CD14-positive monocyte (primary cell): ENCODE results near the gene ARVCF. TPM values are rescaled to one million over a fixed set of nuclear protein-coding genes. Genes with fewer than 3 reads are reported as not detected.

ENCODE experiments used
- DNase-seq, 3 donors: peaks; one replicate each; pipeline ENCODE4 v3.0.0-alpha.2; 2011 to 2022
- H2AFZ ChIP-seq: 2 replicates; pipeline ENCODE4 v1.6.0; 2012; ENCODE audit warnings: mild to moderate bottlenecking, low read depth, low read length, inconsistent platforms; ENCODE audit not compliant: insufficient read depth, poor library complexity, severe bottlenecking
- H3K27ac ChIP-seq, 2 donors: 1 replicate in 1 of 2; 2 replicates in 1 of 2; pipeline ENCODE4 v1.5.1; 2012 to 2013; ENCODE audit warnings: low read length in 2 of 2, control low read depth in 1 of 2, inconsistent platforms in 1 of 2, low read depth in 1 of 2, mild to moderate bottlenecking in 1 of 2
- H3K27me3 ChIP-seq, 2 donors: one replicate each; pipeline versions ENCODE4 v1.6.0 to v1.6.1; 2011 to 2013; ENCODE audit warnings: low read length in 2 of 2; ENCODE audit not compliant: control insufficient read depth in 2 of 2, insufficient read depth in 2 of 2
- H3K36me3 ChIP-seq, 2 donors: replicated peaks in 1 of 2; 1 replicate in 1 of 2; 2 replicates in 1 of 2; pipeline versions ENCODE4 v1.5.1 to v1.6.1; 2012 to 2013; ENCODE audit warnings: low read length in 2 of 2, control low read depth in 1 of 2, inconsistent platforms in 1 of 2, mild to moderate bottlenecking in 1 of 2; ENCODE audit not compliant: insufficient read depth in 2 of 2, control insufficient read depth in 1 of 2
- H3K4me1 ChIP-seq, 2 donors: 1 replicate in 1 of 2; 2 replicates in 1 of 2; pipeline versions ENCODE4 v1.5.1 to v1.6.1; 2012 to 2013; ENCODE audit warnings: low read length in 2 of 2, control low read depth in 1 of 2, inconsistent platforms in 1 of 2, mild to moderate bottlenecking in 1 of 2, moderate library complexity in 1 of 2; ENCODE audit not compliant: insufficient read depth in 2 of 2, control insufficient read depth in 1 of 2
- H3K4me2 ChIP-seq: replicated peaks from 2 replicates; pipeline ENCODE3; 2012; ENCODE audit warnings: low read length, moderate library complexity, mild to moderate bottlenecking; ENCODE audit not compliant: poor library complexity, severe bottlenecking; ENCODE audit errors: extremely low read depth
- H3K4me3 ChIP-seq, 3 experiments: fragments of 200-600 bp in 1 of 3; sonication (generic) in 1 of 3; replicated peaks in 1 of 3; 1 replicate in 2 of 3; 2 replicates in 1 of 3; pipeline ENCODE4 v1.5.1; 2011 to 2013; ENCODE audit warnings: low read length in 3 of 3, mild to moderate bottlenecking in 3 of 3, control low read depth in 2 of 3, low read depth in 2 of 3, inconsistent platforms in 1 of 3, moderate library complexity in 1 of 3
- H3K79me2 ChIP-seq: 2 replicates; pipeline ENCODE4 v1.6.0; 2012; ENCODE audit warnings: mild to moderate bottlenecking, control low read depth, inconsistent platforms, low read length, moderate library complexity; ENCODE audit not compliant: insufficient read depth
- H3K9ac ChIP-seq: 2 replicates; pipeline ENCODE4 v1.6.0; 2017; ENCODE audit warnings: low read length, mild to moderate bottlenecking; ENCODE audit not compliant: insufficient read depth, poor library complexity, severe bottlenecking
- H3K9me3 ChIP-seq, 2 donors: replicated peaks in 1 of 2; 1 replicate in 1 of 2; 2 replicates in 1 of 2; pipeline versions ENCODE4 v1.5.1 to v1.6.1; 2012 to 2013; ENCODE audit warnings: low read length in 2 of 2, control low read depth in 1 of 2; ENCODE audit not compliant: control insufficient read depth in 1 of 2, insufficient read depth in 1 of 2
- H4K20me1 ChIP-seq: 2 replicates; pipeline ENCODE4 v1.6.0; 2012; ENCODE audit warnings: mild to moderate bottlenecking, low read length, control low read depth, moderate library complexity; ENCODE audit not compliant: insufficient read depth
- H3K27ac Mint-ChIP-seq, 7 donors: one replicate each; pipeline ENCODE4 v1.8.0; 2020; ENCODE audit warnings: mild to moderate bottlenecking in 7 of 7, mixed read lengths in 7 of 7, moderate library complexity in 6 of 7, inconsistent platforms in 2 of 7
- H3K27me3 Mint-ChIP-seq, 3 donors: one replicate each; pipeline ENCODE4 v1.8.0; 2021 to 2022; ENCODE audit warnings: low read depth in 3 of 3, mild to moderate bottlenecking in 3 of 3, mixed read lengths in 3 of 3, moderate library complexity in 3 of 3, inconsistent platforms in 1 of 3
- H3K36me3 Mint-ChIP-seq, 2 donors: one replicate each; pipeline ENCODE4 v1.8.0; 2020; ENCODE audit warnings: mixed read lengths in 2 of 2, inconsistent platforms in 1 of 2, mild to moderate bottlenecking in 1 of 2
- H3K4me1 Mint-ChIP-seq: one replicate; pipeline ENCODE4 v1.8.0; 2020; ENCODE audit warnings: mild to moderate bottlenecking, mixed read lengths
- H3K4me3 Mint-ChIP-seq, 2 donors: one replicate each; pipeline ENCODE4 v1.8.0; 2020; ENCODE audit warnings: mild to moderate bottlenecking in 2 of 2, mixed read lengths in 2 of 2, moderate library complexity in 1 of 2
- H3K9me3 Mint-ChIP-seq, 7 donors: one replicate each; pipeline ENCODE4 v1.8.0; 2020 to 2022; ENCODE audit warnings: mixed read lengths in 7 of 7, mild to moderate bottlenecking in 6 of 7, moderate library complexity in 6 of 7, inconsistent platforms in 2 of 7
- WGBS: methylation state at CpG from one replicate; pipeline ENCODE4 v1.1.5; 2013; ENCODE audit warnings: missing lambda C conversion rate; ENCODE audit not compliant: insufficient coverage; 5-methylcytosine and 5-hydroxymethylcytosine counted together
- intact Hi-C, 2 donors: fragments of 100-400 bp; cut with micrococcal nuclease; formaldehyde crosslinking; loops; one replicate each; pipeline versions ENCODE4 v1.15.0 to v1.15.1; 2023
- polyA plus RNA-seq, 3 donors: library from polyadenylated mRNA; depleted of rRNA in 1 of 3; unstranded in 2 of 3; stranded (reverse) in 1 of 3; fragments of 300-500 nt in 2 of 3; fragments of >200 nt in 1 of 3; fragmentation: Illumina TruSeq in 2 of 3; gene quantifications; 1 replicate in 2 of 3; 2 replicates in 1 of 3; pipeline ENCODE4 v1.2.3, GENCODE V29; 2012 to 2021
- TF ChIP-seq, protein P1 (sequence below): fragments of 200-600 bp; IDR thresholded peaks from one replicate; pipeline ENCODE4 v1.8.0; 2022; ENCODE audit warnings: antibody characterized with exemption, mild to moderate bottlenecking

Gene ARVCF
- polyA plus RNA-seq, 3 donors = 0.31 to 2.6 (median 0.44) TPM

GRCh38 chr22:20026204-20026908, 9.7 kb upstream of the ARVCF start:
- no peak overlapping the region for H3K4me3 Mint-ChIP-seq
- peaks cover 11 to 33% of the 10 kb centered on the region in 2 donors for H3K36me3 Mint-ChIP-seq
- intact Hi-C loops = loop anchor here in 1 of 2 donors (10.0 kb wide), 1 partner anchor 88 kb away; the partner anchor contains the start of genes RANBP1 and TRMT2A
- peaks cover under 1 to 2% (median 1%) of the 10 kb centered on the region in 3 donors for H3K27me3 Mint-ChIP-seq
- Histone ChIP-seq H3K4me2 (no peak overlapping the region), H3K4me1 (peaks cover 24 to 28% of the 10 kb centered on the region in 2 donors), H3K9me3 (no peaks in the 10 kb centered on the region), H3K36me3 (peaks cover 3 to 37% of the 10 kb centered on the region in 2 donors), H2AFZ (no peak overlapping the region), H3K27me3 (no peaks in the 10 kb centered on the region), H3K27ac (no peak overlapping the region), H3K4me3 (no peak overlapping the region), H3K9ac (no peak overlapping the region), H3K79me2 (peaks cover 93% of the 10 kb centered on the region), H4K20me1 (peaks cover 99% of the 10 kb centered on the region)
- DNase-seq = no peak
- WGBS = 88% methylated on average over 5 of the region's 13 CpGs
- peak overlapping the region in 1 of 7 donors; percentile 17 for H3K27ac Mint-ChIP-seq
- H3K4me1 Mint-ChIP-seq = peaks cover 30% of the 10 kb centered on the region
- no peaks in the 10 kb centered on the region for H3K9me3 Mint-ChIP-seq
- TF ChIP-seq, protein P1, sequence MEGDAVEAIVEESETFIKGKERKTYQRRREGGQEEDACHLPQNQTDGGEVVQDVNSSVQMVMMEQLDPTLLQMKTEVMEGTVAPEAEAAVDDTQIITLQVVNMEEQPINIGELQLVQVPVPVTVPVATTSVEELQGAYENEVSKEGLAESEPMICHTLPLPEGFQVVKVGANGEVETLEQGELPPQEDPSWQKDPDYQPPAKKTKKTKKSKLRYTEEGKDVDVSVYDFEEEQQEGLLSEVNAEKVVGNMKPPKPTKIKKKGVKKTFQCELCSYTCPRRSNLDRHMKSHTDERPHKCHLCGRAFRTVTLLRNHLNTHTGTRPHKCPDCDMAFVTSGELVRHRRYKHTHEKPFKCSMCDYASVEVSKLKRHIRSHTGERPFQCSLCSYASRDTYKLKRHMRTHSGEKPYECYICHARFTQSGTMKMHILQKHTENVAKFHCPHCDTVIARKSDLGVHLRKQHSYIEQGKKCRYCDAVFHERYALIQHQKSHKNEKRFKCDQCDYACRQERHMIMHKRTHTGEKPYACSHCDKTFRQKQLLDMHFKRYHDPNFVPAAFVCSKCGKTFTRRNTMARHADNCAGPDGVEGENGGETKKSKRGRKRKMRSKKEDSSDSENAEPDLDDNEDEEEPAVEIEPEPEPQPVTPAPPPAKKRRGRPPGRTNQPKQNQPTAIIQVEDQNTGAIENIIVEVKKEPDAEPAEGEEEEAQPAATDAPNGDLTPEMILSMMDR = no peak

DNA sequence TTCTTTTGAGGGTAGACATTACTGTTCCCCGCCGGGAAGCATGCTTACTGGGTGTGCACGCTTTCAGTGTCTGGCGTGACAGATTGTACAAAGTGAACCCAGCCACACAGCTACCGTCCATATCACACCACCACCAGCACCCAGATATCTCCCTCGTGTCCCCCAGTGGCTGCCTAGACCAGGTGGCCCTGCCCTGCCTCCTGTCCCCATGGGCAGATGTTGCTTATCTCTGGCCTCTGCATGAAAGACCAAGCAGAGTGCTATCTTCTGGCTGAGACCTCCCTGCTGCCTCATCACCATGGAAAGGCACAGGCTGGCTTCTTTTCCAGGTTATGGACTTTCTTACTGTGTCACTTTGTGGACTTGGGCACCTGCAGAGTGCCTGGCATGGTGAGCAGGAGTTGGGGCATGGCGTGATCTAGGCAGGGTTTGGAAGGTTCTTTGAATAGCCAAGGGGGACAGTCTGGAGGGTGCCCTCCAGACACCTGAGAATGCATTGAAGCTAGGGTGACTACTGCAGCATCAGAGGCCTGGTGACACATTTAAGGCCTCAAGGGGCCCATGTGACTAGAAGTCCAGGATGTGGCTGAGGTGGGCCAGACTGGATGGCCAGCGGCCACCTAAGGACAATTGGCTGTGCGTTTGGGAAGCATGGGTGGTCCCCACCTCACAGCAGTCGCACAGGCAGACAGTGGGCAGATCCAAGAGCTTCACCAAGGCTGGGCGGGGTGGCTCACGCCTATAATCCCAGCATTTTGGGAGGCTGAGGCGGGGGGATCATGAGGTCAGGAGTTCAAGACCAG, 9.0 kb upstream of the ARVCF start:
- no peaks in the 10 kb centered on the region for H3K27me3 ChIP-seq
- H3K79me2 ChIP-seq = peaks cover 90% of the 10 kb centered on the region
- H4K20me1 ChIP-seq = peaks cover 95% of the 10 kb centered on the region
- DNase-seq = no peak
- H3K27me3 Mint-ChIP-seq = peaks cover 1 to 2% (median 1%) of the 10 kb centered on the region in 3 donors
- no peak overlapping the region for H3K9ac ChIP-seq
- no peaks in the 10 kb centered on the region for H3K9me3 ChIP-seq
- H3K27ac Mint-ChIP-seq = peak overlapping the region in 1 of 7 donors; percentile 18
- 98% methylated on average over 12 of the region's 13 CpGs for WGBS
- intact Hi-C loops = loop anchor here in 1 of 2 donors (10.0 kb wide), 1 partner anchor 89 kb away; the partner anchor contains the start of genes RANBP1 and TRMT2A
- H2AFZ ChIP-seq = no peak overlapping the region
- H3K27ac ChIP-seq = no peak overlapping the region
- H3K4me1 ChIP-seq = peaks cover 25 to 30% of the 10 kb centered on the region in 2 donors
- H3K4me2 ChIP-seq = no peak overlapping the region
- no peaks in the 10 kb centered on the region for H3K9me3 Mint-ChIP-seq
- H3K4me1 Mint-ChIP-seq = peaks cover 30% of the 10 kb centered on the region
- no peak overlapping the region for H3K4me3 ChIP-seq
- H3K36me3 Mint-ChIP-seq = peaks cover 10 to 30% of the 10 kb centered on the region in 2 donors
- TF ChIP-seq, protein P1 = no peak
- H3K36me3 ChIP-seq = peaks cover 3 to 31% of the 10 kb centered on the region in 2 donors
- no peak overlapping the region for H3K4me3 Mint-ChIP-seq
